HEK293T (cell line): ENCODE results near the gene SLC22A4.

Source experiments
- L3MBTL2 ChIP-seq: fragments of 450-650 bp; conservative IDR thresholded peaks from 2 replicates; pipeline ENCODE4 v1.6.1; 2016; ENCODE audit warnings: mild to moderate bottlenecking
- SP1 ChIP-seq: fragments of 450-650 bp; IDR thresholded peaks from 2 replicates; pipeline ENCODE4 v1.6.1; 2017
- SUZ12 ChIP-seq: fragments of 450-650 bp; IDR thresholded peaks from 2 replicates; pipeline ENCODE4 v1.6.1; 2016; ENCODE audit warnings: mild to moderate bottlenecking
- TARDBP ChIP-seq: fragments of 450-650 bp; IDR thresholded peaks from 2 replicates; pipeline ENCODE4 v1.6.1; 2016

- TF ChIP-seq L3MBTL2 (no peak), SP1 (no peak), TARDBP (no peak), SUZ12 (no peak)
These were observed 16.1 kb downstream of the SLC22A4 start for GRCh38 chr5:132310141-132310834.
